ENCODE data around the gene BRD1.

DNA sequence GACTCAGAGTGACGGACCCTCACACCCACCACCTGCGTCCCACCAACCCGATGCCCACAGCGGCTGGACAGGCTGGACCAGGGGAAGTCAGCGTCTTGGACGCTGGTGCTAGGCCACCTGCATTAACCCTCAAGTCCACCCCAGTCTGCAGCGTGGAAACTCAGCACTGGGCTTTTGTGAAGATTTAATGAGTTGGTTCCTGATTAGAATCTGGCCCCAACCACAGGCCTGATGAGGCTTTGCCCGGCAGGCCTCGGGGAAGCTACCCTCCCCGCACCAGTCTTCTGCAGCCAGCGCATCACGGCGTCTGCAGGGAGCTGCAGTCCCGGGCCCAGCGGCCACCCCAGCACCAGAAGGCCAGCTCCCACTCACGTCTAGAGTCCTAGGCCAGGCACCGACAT, 101.0 kb downstream of the BRD1 start:
- TF ChIP-seq CTCF (IDR thresholded peaks at IDR 0.05) (no peak), EP300 (IDR thresholded peaks at IDR 0.05) (no peak), POLR2A (IDR thresholded peaks at IDR 0.05) (no peak)
